HL-60 (cell line): ENCODE data around the gene FSTL4.

Experiments
- DNase-seq, 2 experiments: peaks; one replicate each; pipeline ENCODE4 v3.0.0-alpha.2; 2010 to 2020; ENCODE audit warnings: low read depth in 1 of 2, low spot score in 1 of 2
- H3K27ac ChIP-seq: fragments of 250-450 bp; sonication (Bioruptor Pico); replicated peaks from 2 replicates; pipeline ENCODE4 v1.5.1; 2020; ENCODE audit warnings: mild to moderate bottlenecking, moderate library complexity
- H3K27me3 ChIP-seq: fragments of 250-450 bp; sonication (Bioruptor Pico); 2 replicates; pipeline ENCODE4 v1.5.1; 2021; ENCODE audit warnings: mild to moderate bottlenecking, moderate library complexity; ENCODE audit not compliant: insufficient read depth, poor library complexity, severe bottlenecking
- H3K4me3 ChIP-seq: replicated peaks from 2 replicates; pipeline ENCODE4 v1.5.1; 2011; ENCODE audit warnings: mild to moderate bottlenecking, control low read depth, low read length; ENCODE audit not compliant: insufficient read depth
- GABPA ChIP-seq: IDR thresholded peaks from 2 replicates; pipeline ENCODE4 v1.6.1; 2012; ENCODE audit warnings: low read depth
- POLR2AphosphoS5 ChIP-seq: IDR thresholded peaks from 2 replicates; pipeline ENCODE4 v1.6.1; 2012; ENCODE audit warnings: low read depth
- SPI1 ChIP-seq: IDR thresholded peaks from 2 replicates; pipeline ENCODE4 v1.6.1; 2012; ENCODE audit warnings: low read depth, mild to moderate bottlenecking, borderline replicate concordance
- TF ChIP-seq, protein P1 (sequence below): IDR thresholded peaks from one replicate; pipeline ENCODE4 v1.5.1; 2011; ENCODE audit warnings: low read length, control low read depth, inconsistent platforms; ENCODE audit not compliant: insufficient read depth
- TF ChIP-seq, protein P2 (sequence below): IDR thresholded peaks from 2 replicates; pipeline ENCODE4 v1.6.1; 2012; ENCODE audit warnings: low read depth; ENCODE audit not compliant: insufficient replicate concordance

Gene FSTL4

GRCh38 chr5:133321833-133322420 is 290.4 kb downstream of the FSTL4 start:
- Histone ChIP-seq H3K27me3 (no peaks in the 10 kb centered on the region), H3K27ac (no peak overlapping the region), H3K4me3 (no peak overlapping the region)
- no peak for DNase-seq
- TF ChIP-seq SPI1 (no peak), POLR2AphosphoS5 (no peak), GABPA (no peak)
- TF ChIP-seq, protein P1, sequence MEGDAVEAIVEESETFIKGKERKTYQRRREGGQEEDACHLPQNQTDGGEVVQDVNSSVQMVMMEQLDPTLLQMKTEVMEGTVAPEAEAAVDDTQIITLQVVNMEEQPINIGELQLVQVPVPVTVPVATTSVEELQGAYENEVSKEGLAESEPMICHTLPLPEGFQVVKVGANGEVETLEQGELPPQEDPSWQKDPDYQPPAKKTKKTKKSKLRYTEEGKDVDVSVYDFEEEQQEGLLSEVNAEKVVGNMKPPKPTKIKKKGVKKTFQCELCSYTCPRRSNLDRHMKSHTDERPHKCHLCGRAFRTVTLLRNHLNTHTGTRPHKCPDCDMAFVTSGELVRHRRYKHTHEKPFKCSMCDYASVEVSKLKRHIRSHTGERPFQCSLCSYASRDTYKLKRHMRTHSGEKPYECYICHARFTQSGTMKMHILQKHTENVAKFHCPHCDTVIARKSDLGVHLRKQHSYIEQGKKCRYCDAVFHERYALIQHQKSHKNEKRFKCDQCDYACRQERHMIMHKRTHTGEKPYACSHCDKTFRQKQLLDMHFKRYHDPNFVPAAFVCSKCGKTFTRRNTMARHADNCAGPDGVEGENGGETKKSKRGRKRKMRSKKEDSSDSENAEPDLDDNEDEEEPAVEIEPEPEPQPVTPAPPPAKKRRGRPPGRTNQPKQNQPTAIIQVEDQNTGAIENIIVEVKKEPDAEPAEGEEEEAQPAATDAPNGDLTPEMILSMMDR, result no peak
- TF ChIP-seq, protein P2, sequence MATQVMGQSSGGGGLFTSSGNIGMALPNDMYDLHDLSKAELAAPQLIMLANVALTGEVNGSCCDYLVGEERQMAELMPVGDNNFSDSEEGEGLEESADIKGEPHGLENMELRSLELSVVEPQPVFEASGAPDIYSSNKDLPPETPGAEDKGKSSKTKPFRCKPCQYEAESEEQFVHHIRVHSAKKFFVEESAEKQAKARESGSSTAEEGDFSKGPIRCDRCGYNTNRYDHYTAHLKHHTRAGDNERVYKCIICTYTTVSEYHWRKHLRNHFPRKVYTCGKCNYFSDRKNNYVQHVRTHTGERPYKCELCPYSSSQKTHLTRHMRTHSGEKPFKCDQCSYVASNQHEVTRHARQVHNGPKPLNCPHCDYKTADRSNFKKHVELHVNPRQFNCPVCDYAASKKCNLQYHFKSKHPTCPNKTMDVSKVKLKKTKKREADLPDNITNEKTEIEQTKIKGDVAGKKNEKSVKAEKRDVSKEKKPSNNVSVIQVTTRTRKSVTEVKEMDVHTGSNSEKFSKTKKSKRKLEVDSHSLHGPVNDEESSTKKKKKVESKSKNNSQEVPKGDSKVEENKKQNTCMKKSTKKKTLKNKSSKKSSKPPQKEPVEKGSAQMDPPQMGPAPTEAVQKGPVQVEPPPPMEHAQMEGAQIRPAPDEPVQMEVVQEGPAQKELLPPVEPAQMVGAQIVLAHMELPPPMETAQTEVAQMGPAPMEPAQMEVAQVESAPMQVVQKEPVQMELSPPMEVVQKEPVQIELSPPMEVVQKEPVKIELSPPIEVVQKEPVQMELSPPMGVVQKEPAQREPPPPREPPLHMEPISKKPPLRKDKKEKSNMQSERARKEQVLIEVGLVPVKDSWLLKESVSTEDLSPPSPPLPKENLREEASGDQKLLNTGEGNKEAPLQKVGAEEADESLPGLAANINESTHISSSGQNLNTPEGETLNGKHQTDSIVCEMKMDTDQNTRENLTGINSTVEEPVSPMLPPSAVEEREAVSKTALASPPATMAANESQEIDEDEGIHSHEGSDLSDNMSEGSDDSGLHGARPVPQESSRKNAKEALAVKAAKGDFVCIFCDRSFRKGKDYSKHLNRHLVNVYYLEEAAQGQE, result no peak

DNA sequence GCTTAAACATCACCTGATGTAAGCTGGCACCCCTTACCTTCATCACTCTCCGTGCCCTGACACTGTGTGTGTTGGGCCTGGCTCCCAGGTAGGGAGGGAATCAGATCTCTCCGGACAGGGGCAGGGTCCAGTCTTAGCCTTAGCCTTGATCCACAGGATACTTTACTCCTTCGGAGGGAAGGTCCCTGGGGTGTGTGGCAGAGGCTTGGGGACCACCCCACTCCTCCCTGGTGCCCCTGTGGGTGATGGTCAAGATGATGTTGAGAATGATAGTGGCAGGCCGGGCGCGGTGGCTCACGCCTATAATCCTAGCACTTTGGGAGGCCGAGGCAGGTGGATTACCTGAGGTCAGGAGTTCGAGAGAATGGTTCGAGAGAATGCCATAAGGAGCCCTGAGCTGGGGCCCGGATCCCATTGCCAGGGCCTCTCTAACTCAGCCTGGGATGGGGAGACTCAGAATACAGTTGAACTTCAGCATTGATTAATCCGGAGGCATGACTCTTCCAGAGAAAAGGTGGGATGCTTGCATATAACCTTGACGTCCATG is 291.0 kb downstream of the FSTL4 start:
- no peak overlapping the region for H3K27ac ChIP-seq

GRCh38 chr5:133319905-133320520 is 292.3 kb downstream of the FSTL4 start:
- TF ChIP-seq SPI1, result no peak
- H3K27me3 ChIP-seq, result no peaks in the 10 kb centered on the region
- DNase-seq, result no peak
- no peak overlapping the region for H3K27ac ChIP-seq
- H3K4me3 ChIP-seq, result no peak overlapping the region

More for the DNA sequence above, 291.0 kb downstream of the FSTL4 start:
- DNase-seq, result no peak
- TF ChIP-seq SPI1, result no peak
- TF ChIP-seq, protein P2, result no peak
- TF ChIP-seq, protein P1, result no peak
- TF ChIP-seq POLR2AphosphoS5, result no peak
- no peak for TF ChIP-seq GABPA
- Histone ChIP-seq H3K4me3 (no peak overlapping the region), H3K27me3 (no peaks in the 10 kb centered on the region)

DNA sequence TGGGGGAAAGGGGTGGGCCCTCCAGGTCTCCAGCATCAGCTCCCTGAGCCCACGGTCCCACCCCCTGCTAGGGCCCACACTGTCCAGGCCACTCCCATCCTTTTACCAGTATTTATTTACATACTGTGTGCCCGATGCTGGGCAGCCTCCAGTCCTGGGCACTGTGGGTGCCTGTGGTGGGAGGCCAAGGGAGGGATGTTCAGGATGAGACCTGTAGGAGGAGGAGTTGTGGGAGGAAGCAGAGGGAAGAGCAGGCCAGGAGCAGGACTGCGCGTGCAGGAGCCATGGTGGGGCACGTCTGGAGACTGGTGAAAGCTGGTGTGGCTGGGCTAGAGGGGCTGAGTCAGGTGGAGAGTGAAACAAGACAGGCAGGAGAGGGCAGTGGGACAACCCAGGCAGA is 293.1 kb downstream of the FSTL4 start:
- no peak overlapping the region for H3K4me3 ChIP-seq
- no peak overlapping the region for H3K27ac ChIP-seq
- TF ChIP-seq GABPA (no peak), POLR2AphosphoS5 (no peak), SPI1 (no peak)
- TF ChIP-seq, protein P2, result no peak
- TF ChIP-seq, protein P1, result no peak
- no peak for DNase-seq
- no peaks in the 10 kb centered on the region for H3K27me3 ChIP-seq
